Gastrocnemius medialis (tissue), 4 donors: ENCODE measurements around the gene EMC7.

Source experiments
- CTCF ChIP-seq, 5 experiments: fragments of 450-650 bp in 3 of 5; fragments of 200-600 bp in 2 of 5; sonication (generic) in 2 of 5; IDR thresholded peaks in 4 of 5; conservative IDR thresholded peaks in 1 of 5; 1 replicate in 4 of 5; 2 replicates in 1 of 5; pipeline ENCODE4 v1.5.1; 2016 to 2019; ENCODE audit warnings: antibody characterized with exemption in 5 of 5, mild to moderate bottlenecking in 3 of 5, moderate library complexity in 3 of 5
- POLR2A ChIP-seq, 2 donors: fragments of 450-650 bp; IDR thresholded peaks; one replicate each; pipeline ENCODE4 v1.6.1; 2017; ENCODE audit warnings: antibody characterized with exemption in 2 of 2, mild to moderate bottlenecking in 2 of 2, moderate library complexity in 2 of 2

- TF ChIP-seq CTCF (IDR thresholded peaks at IDR 0.05 in 4 of 5, conservative IDR thresholded peaks at IDR 0.05 in 1 of 5): peak in 1 of 5 experiments; percentile 14
- no peak for TF ChIP-seq POLR2A (IDR thresholded peaks at IDR 0.05)
These were observed 8.4 kb upstream of the EMC7 start for GRCh38 chr15:34109797-34110663.
